Panc1 (cell line): ENCODE results near the gene CLMN. TPM values are rescaled to one million over a fixed set of nuclear protein-coding genes. Genes with fewer than 3 reads are reported as not detected.

Source experiments
- ATAC-seq: fragments of 200-7000 bp; cut with Tn5 transposase; 2 replicates; pipeline ENCODE4 v1.9.1; 2020; ENCODE audit warnings: mild to moderate bottlenecking, moderate library complexity
- BruUV-seq: library from RNA; stranded (reverse); fragments of 400-500 nt; replicated peaks from 2 replicates; lab custom pipeline; 2021; lab: Mats Ljungman, UMichigan
- CTCF ChIA-PET: fragments of 300-600 bp; sonication (Branson Sonifier 250); formaldehyde crosslinking; loops from one replicate; lab custom pipeline; 2022; ENCODE audit warnings: antibody characterized with exemption; lab: Charles Lee
- POLR2A ChIA-PET: fragments of 300-600 bp; sonication (Branson Sonifier 250); formaldehyde crosslinking; loops from one replicate; lab custom pipeline; 2022; ENCODE audit warnings: antibody characterized with exemption; lab: Charles Lee
- DNase-seq: peaks from one replicate; pipeline ENCODE4 v3.0.0-alpha.2; 2010; ENCODE audit warnings: low read depth, low spot score
- H3K27ac ChIP-seq: 2 replicates; pipeline ENCODE4 v1.5.1; 2011; ENCODE audit warnings: mild to moderate bottlenecking, low read length, inconsistent platforms
- H3K27me3 ChIP-seq: fragments of 200-500 bp; sonication (Bioruptor generic); 2 replicates; pipeline ENCODE4 v1.6.0; 2014; ENCODE audit warnings: low read length, inconsistent platforms; ENCODE audit not compliant: control insufficient read depth, insufficient read depth
- H3K36me3 ChIP-seq: fragments of 200-500 bp; sonication (Bioruptor generic); 2 replicates; pipeline ENCODE4 v1.5.1; 2014; ENCODE audit warnings: inconsistent platforms, mild to moderate bottlenecking, low read length, moderate library complexity; ENCODE audit not compliant: control insufficient read depth, insufficient read depth
- H3K4me1 ChIP-seq: 2 replicates; pipeline ENCODE4 v1.5.1; 2011; ENCODE audit warnings: inconsistent platforms, mild to moderate bottlenecking, low read length, moderate library complexity; ENCODE audit not compliant: control insufficient read depth, insufficient read depth
- H3K4me3 ChIP-seq, 2 experiments: 2 replicates each; pipeline ENCODE4 v1.5.1; 2011 to 2012; ENCODE audit warnings: low read depth in 2 of 2, low read length in 2 of 2, mild to moderate bottlenecking in 2 of 2, inconsistent platforms in 1 of 2, moderate library complexity in 1 of 2
- H3K9me3 ChIP-seq: fragments of 200-500 bp; sonication (Bioruptor generic); 2 replicates; pipeline ENCODE4 v1.5.1; 2014; ENCODE audit warnings: low read depth, mild to moderate bottlenecking, inconsistent platforms, low read length, moderate library complexity; ENCODE audit not compliant: control insufficient read depth, insufficient read depth
- CTCF ChIP-seq: fragments of 450-650 bp; IDR thresholded peaks from 2 replicates; pipeline ENCODE4 v1.5.1; 2017; ENCODE audit warnings: mild to moderate bottlenecking
- POLR2AphosphoS5 ChIP-seq: IDR thresholded peaks from 2 replicates; pipeline ENCODE4 v1.6.1; 2012; ENCODE audit warnings: mild to moderate bottlenecking, low read depth, low read length, moderate library complexity
- REST ChIP-seq, 2 experiments: IDR thresholded peaks; 2 replicates each; pipeline ENCODE4 v1.6.1; 2011 to 2012; ENCODE audit warnings: low read depth in 2 of 2, control low read depth in 1 of 2, low read length in 1 of 2, mild to moderate bottlenecking in 1 of 2, moderate library complexity in 1 of 2; ENCODE audit not compliant: insufficient read depth in 1 of 2
- SIN3A ChIP-seq: IDR thresholded peaks from 2 replicates; pipeline ENCODE4 v1.6.1; 2012; ENCODE audit warnings: low read depth, mild to moderate bottlenecking, low read length, moderate library complexity, borderline replicate concordance; ENCODE audit not compliant: insufficient read depth
- TCF7L2 ChIP-seq: IDR thresholded peaks from 2 replicates; pipeline ENCODE4 v1.6.1; 2011; ENCODE audit warnings: mild to moderate bottlenecking, low read depth, low read length, inconsistent platforms
- in situ Hi-C: cut with HindIII; loops from 2 replicates; pipeline ENCODE4 v1.10.0; 2016; ENCODE audit warnings: low sequenced_read_pairs, low pct_unique_long_range_greater_than_20kb
- intact Hi-C: fragments of 100-400 bp; cut with micrococcal nuclease; formaldehyde crosslinking; loops from one replicate; pipeline ENCODE4 v1.10.0; 2022; ENCODE audit not compliant: unreplicated experiment
- total RNA-seq: library from RNA; stranded (reverse); gene quantifications from one replicate; pipeline ENCODE4 v1.2.1, GENCODE V29; 2021; ENCODE audit not compliant: unreplicated experiment

Gene CLMN
- total RNA-seq, 1 experiment from 2014 or later = 34.9 TPM

- CTCF ChIA-PET = no interaction called here
- no peak for DNase-seq
- Histone ChIP-seq H3K4me3 (no peak overlapping the region), H3K27me3 (no peaks in the 10 kb centered on the region), H3K9me3 (no peaks in the 10 kb centered on the region), H3K4me1 (no peaks in the 10 kb centered on the region), H3K36me3 (no peaks in the 10 kb centered on the region), H3K27ac (no peak overlapping the region)
- no peak for ATAC-seq
- TF ChIP-seq CTCF (no peak), SIN3A (no peak), TCF7L2 (no peak)
- intact Hi-C loops = no loop called here
- BruUV-seq = no TSS peak
- POLR2A ChIA-PET = no interaction called here
- in situ Hi-C loops = no loop called here
Measured at GRCh38 chr14:95344536-95344935, 24.8 kb upstream of the CLMN start.

- ChIA-PET POLR2A (interaction anchor here (0.6 kb wide), 1 partner anchor 491 kb away, joined by 5 read pairs; no protein-coding TSS in a partner anchor), CTCF (no interaction called here)
- in situ Hi-C loops (no loop called here), intact Hi-C loops (no loop called here)
- no peak for TF ChIP-seq CTCF
- TF ChIP-seq TCF7L2 = no peak
- no peak for TF ChIP-seq SIN3A
- TF ChIP-seq POLR2AphosphoS5 = no peak
- TF ChIP-seq REST (IDR thresholded peaks at IDR 0.05; ENCODE audit: insufficient read depth in 1 of 2, low read depth in 2 of 2, low read length in 1 of 2) = no peak
- Histone ChIP-seq H3K9me3 (no peaks in the 10 kb centered on the region), H3K27me3 (no peaks in the 10 kb centered on the region), H3K27ac (no peak overlapping the region), H3K4me3 (no peak overlapping the region), H3K4me1 (no peaks in the 10 kb centered on the region), H3K36me3 (no peaks in the 10 kb centered on the region)
- no peak for ATAC-seq
- no TSS peak for BruUV-seq
- no peak for DNase-seq
Measured at GRCh38 chr14:95341564-95341963, 21.9 kb upstream of the CLMN start.
